ENCODE results near the gene LGALS3. TPM values are rescaled to one million over a fixed set of nuclear protein-coding genes. Genes with fewer than 3 reads are reported as not detected.

The LGALS3 gene
- total and polyA plus RNA-seq, 2 experiments from 2014 or later = 33.2 to 60.3 TPM

- Histone ChIP-seq H3K27me3 (no peaks in the 10 kb centered on the region), H3K36me3 (no peaks in the 10 kb centered on the region), H3K4me1 (ENCODE audit: low read depth) (peaks cover 23% of the 10 kb centered on the region), H3K4me3 (no peak overlapping the region), H3K9me3 (ENCODE audit: low read depth) (no peaks in the 10 kb centered on the region), H3K27ac (peak overlapping the region; percentile 75)
- DNase-seq (ENCODE audit: low read depth in 1 of 2, low spot score in 1 of 2) = no peak
- no peak for TF ChIP-seq CTCF (IDR thresholded peaks at IDR 0.05; ENCODE audit: low read depth, low read length)
Measured at GRCh38 chr14:55121628-55122439, 7.2 kb upstream of the LGALS3 start.

GRCh38 chr14:55122440-55122986, 6.5 kb upstream of the LGALS3 start:
- peak overlapping the region; percentile 75 for H3K27ac ChIP-seq
- peaks cover 23% of the 10 kb centered on the region for H3K4me1 ChIP-seq (ENCODE audit: low read depth)
- TF ChIP-seq CTCF (IDR thresholded peaks at IDR 0.05; ENCODE audit: low read depth, low read length) = no peak

GRCh38 chr14:55123101-55123500, 6.0 kb upstream of the LGALS3 start:
- no peak for TF ChIP-seq CTCF (IDR thresholded peaks at IDR 0.05; ENCODE audit: low read depth, low read length)
- Histone ChIP-seq H3K4me1 (ENCODE audit: low read depth) (peaks cover 23% of the 10 kb centered on the region), H3K27me3 (peaks cover 12% of the 10 kb centered on the region), H3K9me3 (ENCODE audit: low read depth) (no peaks in the 10 kb centered on the region), H3K4me3 (no peak overlapping the region), H3K36me3 (no peaks in the 10 kb centered on the region), H3K27ac (peak overlapping the region; percentile 75)
- peak in 1 of 2 donors; percentile 92 for DNase-seq (ENCODE audit: low read depth in 1 of 2, low spot score in 1 of 2)

More at GRCh38 chr14:55122440-55122986, 6.5 kb upstream of the LGALS3 start:
- peak; percentile 73 to 77 for DNase-seq (ENCODE audit: low read depth in 1 of 2, low spot score in 1 of 2)
- H3K9me3 ChIP-seq (ENCODE audit: low read depth) = no peaks in the 10 kb centered on the region
- H3K27me3 ChIP-seq = peaks cover 6% of the 10 kb centered on the region
- H3K36me3 ChIP-seq = no peaks in the 10 kb centered on the region
- H3K4me3 ChIP-seq = no peak overlapping the region

GRCh38 chr14:55123852-55124639, 5.0 kb upstream of the LGALS3 start:
- no peak for TF ChIP-seq CTCF (IDR thresholded peaks at IDR 0.05; ENCODE audit: low read depth, low read length)
- Histone ChIP-seq H3K27me3 (peaks cover 21% of the 10 kb centered on the region), H3K4me3 (no peak overlapping the region), H3K27ac (no peak overlapping the region), H3K36me3 (no peaks in the 10 kb centered on the region), H3K4me1 (ENCODE audit: low read depth) (peaks cover 23% of the 10 kb centered on the region), H3K9me3 (ENCODE audit: low read depth) (no peaks in the 10 kb centered on the region)
- no peak for DNase-seq (ENCODE audit: low read depth in 1 of 2, low spot score in 1 of 2)

GRCh38 chr14:55124774-55125386, 4.2 kb upstream of the LGALS3 start:
- H3K27ac ChIP-seq = no peak overlapping the region
- H3K36me3 ChIP-seq = no peaks in the 10 kb centered on the region
- no peak for TF ChIP-seq CTCF (IDR thresholded peaks at IDR 0.05; ENCODE audit: low read depth, low read length)
- no peaks in the 10 kb centered on the region for H3K9me3 ChIP-seq (ENCODE audit: low read depth)
- no peak overlapping the region for H3K4me3 ChIP-seq
- peaks cover 23% of the 10 kb centered on the region for H3K4me1 ChIP-seq (ENCODE audit: low read depth)
- no peak for DNase-seq (ENCODE audit: low read depth in 1 of 2, low spot score in 1 of 2)
- H3K27me3 ChIP-seq = peaks cover 29% of the 10 kb centered on the region
